ENCODE data around the gene RSAD1. TPM values are rescaled to one million over a fixed set of nuclear protein-coding genes. Genes with fewer than 3 reads are reported as not detected.

The RSAD1 gene
- total RNA-seq, 1 donor from 2014 or later = 25.9 TPM

DNA sequence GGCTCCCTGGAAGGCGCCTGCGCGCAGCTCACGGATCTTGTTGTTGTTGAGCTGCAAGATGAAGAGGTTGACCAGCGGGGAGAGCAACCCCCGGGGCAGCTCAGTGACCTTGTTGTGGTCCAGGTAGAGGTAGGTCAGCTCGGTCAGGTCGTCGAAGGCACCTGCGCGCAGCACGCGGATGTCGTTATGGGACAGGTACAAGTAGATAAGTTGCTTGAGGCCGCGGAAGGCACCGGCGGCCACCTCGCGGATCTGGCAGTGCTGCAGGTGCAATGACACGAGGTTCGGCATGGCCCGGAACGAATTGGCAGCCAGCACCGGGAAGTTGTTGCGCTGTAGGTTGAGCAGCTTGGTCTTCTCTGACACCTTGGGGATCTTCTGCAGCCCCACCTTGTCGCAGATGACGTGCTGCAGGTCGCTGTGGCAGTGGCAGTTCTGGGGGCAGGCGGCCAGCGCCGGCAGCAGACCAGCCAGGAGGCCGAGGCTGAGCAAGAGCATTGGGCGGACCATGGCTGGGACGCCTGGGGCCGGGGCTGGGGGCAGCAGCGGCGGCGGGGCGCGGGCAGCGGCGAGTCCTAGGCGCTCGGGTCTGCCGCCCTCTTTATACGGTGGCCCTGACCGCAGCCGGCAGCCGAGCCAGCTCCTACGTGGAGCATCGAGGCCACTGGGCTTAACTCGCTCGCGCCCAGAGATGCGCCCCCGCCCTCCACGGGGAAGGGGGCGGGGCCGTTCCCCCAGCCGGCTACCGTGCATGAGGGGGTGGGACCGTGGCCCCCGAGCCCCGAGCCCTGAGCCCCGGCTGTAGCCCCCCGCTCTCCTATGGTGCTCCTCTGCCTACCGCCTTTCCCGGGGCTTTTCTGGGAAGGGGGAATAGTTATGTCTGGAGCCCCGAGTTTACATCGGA is 10.1 kb upstream of the RSAD1 start, which contains the start of gene CHAD:
TSS of gene CHAD (minus strand) at position 577 of the 904 bp plus-strand sequence. CDS start at position 510, 67 bp downstream.
- peak; percentile 20 for DNase-seq (ENCODE audit: low spot score)
- Mint-ChIP-seq H3K4me1 (ENCODE audit: unreplicated experiment) (peaks cover 5% of the 10 kb centered on the region), H3K27ac (ENCODE audit: unreplicated experiment) (no peak within 1 kb of the TSS), H3K36me3 (ENCODE audit: low read depth, unreplicated experiment) (peaks cover 23% of the 10 kb centered on the region), H3K27me3 (ENCODE audit: unreplicated experiment) (peaks cover 24% of the 10 kb centered on the region), H3K9me3 (ENCODE audit: unreplicated experiment) (no peaks in the 10 kb centered on the region), H3K4me3 (ENCODE audit: unreplicated experiment) (peak within 1 kb of the TSS; percentile 62)
- TF ChIP-seq, protein P1, sequence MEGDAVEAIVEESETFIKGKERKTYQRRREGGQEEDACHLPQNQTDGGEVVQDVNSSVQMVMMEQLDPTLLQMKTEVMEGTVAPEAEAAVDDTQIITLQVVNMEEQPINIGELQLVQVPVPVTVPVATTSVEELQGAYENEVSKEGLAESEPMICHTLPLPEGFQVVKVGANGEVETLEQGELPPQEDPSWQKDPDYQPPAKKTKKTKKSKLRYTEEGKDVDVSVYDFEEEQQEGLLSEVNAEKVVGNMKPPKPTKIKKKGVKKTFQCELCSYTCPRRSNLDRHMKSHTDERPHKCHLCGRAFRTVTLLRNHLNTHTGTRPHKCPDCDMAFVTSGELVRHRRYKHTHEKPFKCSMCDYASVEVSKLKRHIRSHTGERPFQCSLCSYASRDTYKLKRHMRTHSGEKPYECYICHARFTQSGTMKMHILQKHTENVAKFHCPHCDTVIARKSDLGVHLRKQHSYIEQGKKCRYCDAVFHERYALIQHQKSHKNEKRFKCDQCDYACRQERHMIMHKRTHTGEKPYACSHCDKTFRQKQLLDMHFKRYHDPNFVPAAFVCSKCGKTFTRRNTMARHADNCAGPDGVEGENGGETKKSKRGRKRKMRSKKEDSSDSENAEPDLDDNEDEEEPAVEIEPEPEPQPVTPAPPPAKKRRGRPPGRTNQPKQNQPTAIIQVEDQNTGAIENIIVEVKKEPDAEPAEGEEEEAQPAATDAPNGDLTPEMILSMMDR (IDR thresholded peaks at IDR 0.05; ENCODE audit: unreplicated experiment) = no peak

DNA sequence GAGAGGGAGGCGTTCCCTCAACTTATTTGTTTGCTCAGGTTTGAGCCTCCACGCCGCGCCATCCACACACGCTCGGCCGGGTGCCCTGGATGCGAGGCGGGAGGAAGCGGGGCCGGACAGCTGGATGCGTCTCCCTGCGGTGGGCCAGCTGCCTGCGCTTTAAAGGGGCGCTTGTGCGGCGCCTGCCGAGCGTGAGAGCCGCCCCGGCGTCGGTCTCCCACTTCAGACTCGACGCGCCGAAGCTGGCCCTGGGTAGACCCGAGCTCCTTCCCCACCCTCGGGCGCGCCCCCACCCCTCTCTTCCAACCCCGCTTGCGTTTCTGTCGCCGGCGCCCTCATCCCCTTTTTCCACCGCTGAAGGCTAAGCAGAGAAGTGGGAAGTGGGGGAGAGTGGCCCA is 9.5 kb upstream of the RSAD1 start:
- peaks cover 5% of the 10 kb centered on the region for H3K4me1 Mint-ChIP-seq (ENCODE audit: unreplicated experiment)
- peaks cover 26% of the 10 kb centered on the region for H3K27me3 Mint-ChIP-seq (ENCODE audit: unreplicated experiment)
- H3K9me3 Mint-ChIP-seq (ENCODE audit: unreplicated experiment) = no peaks in the 10 kb centered on the region
- TF ChIP-seq, protein P1 (IDR thresholded peaks at IDR 0.05; ENCODE audit: unreplicated experiment) = no peak
- no peak overlapping the region for H3K27ac Mint-ChIP-seq (ENCODE audit: unreplicated experiment)
- H3K4me3 Mint-ChIP-seq (ENCODE audit: unreplicated experiment) = no peak overlapping the region
- no peak for DNase-seq (ENCODE audit: low spot score)
- H3K36me3 Mint-ChIP-seq (ENCODE audit: low read depth, unreplicated experiment) = peaks cover 28% of the 10 kb centered on the region

- H3K4me3 Mint-ChIP-seq (ENCODE audit: unreplicated experiment) = no peak overlapping the region
- no peak overlapping the region for H3K27ac Mint-ChIP-seq (ENCODE audit: unreplicated experiment)
- no peaks in the 10 kb centered on the region for H3K9me3 Mint-ChIP-seq (ENCODE audit: unreplicated experiment)
- no peak for DNase-seq (ENCODE audit: low spot score)
- H3K36me3 Mint-ChIP-seq (ENCODE audit: low read depth, unreplicated experiment) = peaks cover 28% of the 10 kb centered on the region
- TF ChIP-seq, protein P1 (IDR thresholded peaks at IDR 0.05; ENCODE audit: unreplicated experiment) = no peak
- H3K4me1 Mint-ChIP-seq (ENCODE audit: unreplicated experiment) = peaks cover 5% of the 10 kb centered on the region
- H3K27me3 Mint-ChIP-seq (ENCODE audit: unreplicated experiment) = peaks cover 26% of the 10 kb centered on the region
Measured at GRCh38 chr17:50469671-50470305, 8.9 kb upstream of the RSAD1 start.

DNA sequence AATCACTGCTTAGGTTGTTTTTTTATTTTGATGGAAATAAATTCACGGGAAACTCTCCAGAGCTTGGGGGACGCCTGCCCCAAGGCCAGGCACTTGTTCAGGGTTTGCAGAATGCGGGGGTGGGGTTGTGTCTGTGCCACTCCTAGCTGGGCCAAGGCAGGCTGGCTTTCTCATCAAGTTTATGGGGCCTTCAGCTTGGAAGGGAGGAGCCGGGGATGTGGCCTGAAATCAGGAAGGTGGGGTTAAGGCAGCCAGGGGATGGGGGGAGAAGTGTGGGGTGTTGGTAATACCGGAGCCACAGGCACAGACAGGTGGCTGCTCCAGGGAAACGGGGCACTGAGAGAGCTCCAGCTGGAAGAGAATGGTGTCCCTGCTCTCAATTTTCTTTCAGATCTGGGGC is 8.2 kb upstream of the RSAD1 start:
- Mint-ChIP-seq H3K9me3 (ENCODE audit: unreplicated experiment) (no peaks in the 10 kb centered on the region), H3K27me3 (ENCODE audit: unreplicated experiment) (peaks cover 27% of the 10 kb centered on the region), H3K27ac (ENCODE audit: unreplicated experiment) (no peak overlapping the region), H3K4me3 (ENCODE audit: unreplicated experiment) (no peak overlapping the region), H3K36me3 (ENCODE audit: low read depth, unreplicated experiment) (peaks cover 32% of the 10 kb centered on the region), H3K4me1 (ENCODE audit: unreplicated experiment) (peaks cover 5% of the 10 kb centered on the region)
- TF ChIP-seq, protein P1 (IDR thresholded peaks at IDR 0.05; ENCODE audit: unreplicated experiment) = no peak
- DNase-seq (ENCODE audit: low spot score) = no peak
